Natural killer cell (primary cell): ENCODE measurements around the gene ERBB3. TPM values are rescaled to one million over a fixed set of nuclear protein-coding genes. Genes with fewer than 3 reads are reported as not detected.
A peak's percentile ranks its signal among the peaks of the same experiment; 100 is the strongest.
"Not testable (repeated sequence)": the region's sequence is repeated elsewhere in the genome, so short reads cannot be mapped to it uniquely, and the experiment has no call there.

Experiments
- ATAC-seq, 3 donors: fragments of 150-1000 bp in 2 of 3; fragments of 200-7000 bp in 1 of 3; cut with Tn5 transposase; 1 replicate in 1 of 3; 2 replicates in 2 of 3; pipeline ENCODE4 v1.10.0; 2021; ENCODE audit warnings: mild to moderate bottlenecking in 2 of 3, moderate library complexity in 2 of 3
- DNase-seq, 2 donors: peaks; one replicate each; pipeline versions ENCODE4 v3.0.0 to v3.0.0-alpha.2; 2013 to 2021; ENCODE audit warnings: mixed read lengths in 1 of 2
- H3K27ac ChIP-seq: one replicate; pipeline ENCODE4 v1.5.1; 2013; ENCODE audit warnings: mild to moderate bottlenecking, low read length
- H3K27me3 ChIP-seq: one replicate; pipeline ENCODE4 v1.6.1; 2013; ENCODE audit warnings: low read length; ENCODE audit not compliant: control insufficient read depth, insufficient read depth
- H3K36me3 ChIP-seq: one replicate; pipeline ENCODE4 v1.6.1; 2013; ENCODE audit warnings: low read length; ENCODE audit not compliant: control insufficient read depth, insufficient read depth
- H3K4me1 ChIP-seq: one replicate; pipeline ENCODE4 v1.6.1; 2013; ENCODE audit warnings: low read length; ENCODE audit not compliant: control insufficient read depth, insufficient read depth
- H3K4me3 ChIP-seq: one replicate; pipeline ENCODE4 v1.5.1; 2013; ENCODE audit warnings: low read length
- H3K9me3 ChIP-seq: one replicate; pipeline ENCODE4 v1.6.1; 2013; ENCODE audit warnings: low read length; ENCODE audit not compliant: control insufficient read depth, insufficient read depth
- H3K27ac Mint-ChIP-seq, 2 donors: one replicate each; pipeline ENCODE4 v1.8.0; 2022; ENCODE audit warnings: mild to moderate bottlenecking in 2 of 2, mixed read lengths in 2 of 2, moderate library complexity in 1 of 2
- H3K27me3 Mint-ChIP-seq, 2 donors: one replicate each; pipeline ENCODE4 v1.8.0; 2022; ENCODE audit warnings: low read depth in 2 of 2, mixed read lengths in 2 of 2
- H3K36me3 Mint-ChIP-seq: one replicate; pipeline ENCODE4 v1.8.0; 2022; ENCODE audit warnings: mixed read lengths
- H3K4me1 Mint-ChIP-seq, 2 donors: one replicate each; pipeline ENCODE4 v1.8.0; 2022; ENCODE audit warnings: mixed read lengths in 2 of 2
- H3K4me3 Mint-ChIP-seq: one replicate; pipeline ENCODE4 v1.8.0; 2022; ENCODE audit warnings: mild to moderate bottlenecking, moderate library complexity, mixed read lengths
- H3K9me3 Mint-ChIP-seq, 2 donors: one replicate each; pipeline ENCODE4 v1.8.0; 2022; ENCODE audit warnings: mixed read lengths in 2 of 2
- CTCF ChIP-seq: fragments of 200-600 bp; IDR thresholded peaks from one replicate; pipeline ENCODE4 v1.8.0; 2022; ENCODE audit warnings: antibody characterized with exemption
- WGBS: methylation state at CpG from one replicate; pipeline ENCODE4 v1.1.7; 2013; ENCODE audit warnings: missing lambda C conversion rate; ENCODE audit not compliant: insufficient coverage; 5-methylcytosine and 5-hydroxymethylcytosine counted together
- intact Hi-C: fragments of 100-400 bp; cut with micrococcal nuclease; formaldehyde crosslinking; loops from one replicate; pipeline ENCODE4 v1.14.2; 2022
- total RNA-seq, 4 donors: library from RNA; stranded (reverse); fragments of 120-200 nt in 1 of 4; gene quantifications; one replicate each; pipeline versions ENCODE4 v1.2.3 to v1.2.4, GENCODE V29; 2013 to 2022

The ERBB3 gene
- total RNA-seq, 3 donors from 2014 or later (not counting 1 experiment from before 2014, with no cell fraction given), result 0.26 to 0.66 TPM; not detected in 1

- Histone ChIP-seq H3K4me3 (peak within 1 kb of the TSS; percentile 61), H3K27me3 (no peaks in the 10 kb centered on the region), H3K4me1 (peaks cover 28% of the 10 kb centered on the region), H3K9me3 (no peaks in the 10 kb centered on the region), H3K27ac (peak within 1 kb of the TSS; percentile 88), H3K36me3 (peaks cover 27% of the 10 kb centered on the region)
- Mint-ChIP-seq H3K4me3 (peak within 1 kb of the TSS; percentile 98), H3K27ac (peak within 1 kb of the TSS; percentile 95 to 99), H3K9me3 (no peaks in the 10 kb centered on the region), H3K36me3 (peaks cover 11% of the 10 kb centered on the region), H3K4me1 (peaks cover 33% of the 10 kb centered on the region in 2 donors), H3K27me3 (no peaks in the 10 kb centered on the region)
- ATAC-seq (peak; percentile 57 to 75 (median 58)), DNase-seq (peak; percentile 95 to 97)
- under 1% methylated on average over 32 of the region's 34 CpGs for WGBS
- intact Hi-C loops, result loop anchor here (1.0 to 5.0 kb wide), 3 partner anchors 12 to 287 kb away; partner anchors contain the start of genes DNAJC14, PA2G4 and RPS26
- TF ChIP-seq CTCF, result no peak
Measured at GRCh38 chr12:56116267-56117081, 36.5 kb downstream of the ERBB3 start, which contains the start of gene RPL41. TSS of gene RPL41 (plus strand) at chr12:56116633.

GRCh38 chr12:56117082-56117706, 37.2 kb downstream of the ERBB3 start:
- H3K9me3 Mint-ChIP-seq, H3K27me3 Mint-ChIP-seq, ATAC-seq, H3K27me3 ChIP-seq, H3K9me3 ChIP-seq, DNase-seq: not testable (repeated sequence)
- Histone ChIP-seq H3K27ac (peak overlapping the region; percentile 90), H3K36me3 (peaks cover 25% of the 10 kb centered on the region), H3K4me1 (peaks cover 28% of the 10 kb centered on the region), H3K4me3 (peak overlapping the region; percentile 61)
- intact Hi-C loops, result loop anchor here (5.0 kb wide), 1 partner anchor 75 kb away; the partner anchor contains the start of gene RPS26
- Mint-ChIP-seq H3K27ac (peak overlapping the region; percentile 95 to 99), H3K4me3 (peak overlapping the region; percentile 98), H3K36me3 (peaks cover 11% of the 10 kb centered on the region), H3K4me1 (peaks cover 33% of the 10 kb centered on the region in 2 donors)
- under 1% methylated on average over 6 of the region's 16 CpGs for WGBS

GRCh38 chr12:56117778-56118687, 38.1 kb downstream of the ERBB3 start, which contains the start of gene ZC3H10:
TSS of gene ZC3H10 (plus strand) at chr12:56118266. CDS start at chr12:56120563, 2,297 bp downstream.
- Histone ChIP-seq H3K36me3 (peaks cover 23% of the 10 kb centered on the region), H3K4me3 (peak within 1 kb of the TSS; percentile 78), H3K27ac (peak within 1 kb of the TSS; percentile 90), H3K27me3 (no peaks in the 10 kb centered on the region), H3K9me3 (no peaks in the 10 kb centered on the region), H3K4me1 (peaks cover 28% of the 10 kb centered on the region)
- Mint-ChIP-seq H3K4me1 (peaks cover 33% of the 10 kb centered on the region in 2 donors), H3K27me3 (no peaks in the 10 kb centered on the region), H3K4me3 (peak within 1 kb of the TSS; percentile 98), H3K27ac (peak within 1 kb of the TSS; percentile 95 to 99), H3K36me3 (peaks cover 10% of the 10 kb centered on the region), H3K9me3 (no peaks in the 10 kb centered on the region)
- peak; percentile 93 to 99 for DNase-seq
- TF ChIP-seq CTCF, result peak; percentile 47
- intact Hi-C loops, result loop anchor here (1.0 to 5.0 kb wide), 10 partner anchors 8 to 347 kb away; partner anchors contain the start of genes ANKRD52, CS, MYL6 and ORMDL2
- ATAC-seq, result peak; percentile 78 to 93 (median 82)
- WGBS, result under 1% methylated on average over 60 of the region's 61 CpGs
